CD4-positive, alpha-beta T cell treated with Interleukin-15 for 4 hours (primary cell): Measurements from ENCODE around the gene KMT2C.

Experiments
- DNase-seq: peaks from one replicate; pipeline ENCODE4 v3.0.0-alpha.2; 2020; ENCODE audit warnings: low spot score

Gene KMT2C

DNA sequence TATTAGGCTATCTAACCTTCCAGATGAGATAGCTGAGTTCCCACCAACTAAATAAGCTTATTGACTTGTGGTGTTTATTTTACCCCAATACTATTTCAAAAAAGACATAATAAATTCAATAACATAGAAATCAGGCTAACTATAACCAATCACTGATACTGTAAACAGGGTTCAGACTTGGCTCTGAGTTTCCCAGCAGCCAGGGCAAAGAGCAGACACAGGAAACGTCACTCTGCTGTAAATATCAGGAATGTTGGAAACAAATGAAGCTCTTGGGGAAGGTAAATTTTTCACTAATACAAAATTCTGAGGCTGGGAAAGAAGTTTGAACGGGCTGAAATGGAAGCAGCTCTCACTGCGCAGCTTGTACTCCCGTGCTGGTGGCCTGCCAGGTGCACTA, 295.7 kb downstream of the KMT2C start:
- DNase-seq: no peak

DNA sequence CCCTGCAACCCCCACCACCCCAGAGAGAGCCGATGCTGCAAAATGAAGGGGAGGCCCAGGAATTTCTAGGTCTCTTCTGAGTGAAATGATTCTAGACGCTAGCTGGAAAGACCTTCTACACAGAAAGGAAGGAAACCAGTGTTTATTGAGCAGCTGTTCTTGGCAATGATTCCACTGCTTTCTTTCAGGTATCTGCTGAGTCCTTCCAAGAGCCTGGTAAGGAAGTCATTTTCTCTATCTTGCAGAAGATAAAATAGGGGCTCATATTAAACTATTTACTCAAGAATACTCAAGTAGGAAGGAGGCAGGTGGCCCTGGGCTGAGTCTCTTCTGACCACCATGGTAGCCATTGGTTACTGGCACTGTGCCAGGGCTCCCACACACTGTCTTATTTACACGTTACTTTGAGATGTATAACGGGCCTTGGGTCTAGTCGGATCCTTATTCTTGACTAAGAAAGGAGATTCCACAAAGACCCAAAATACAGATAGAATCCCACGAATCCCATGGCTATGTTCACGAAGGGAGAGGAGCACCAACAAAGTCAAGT, 298.3 kb downstream of the KMT2C start:
- DNase-seq: no peak

DNA sequence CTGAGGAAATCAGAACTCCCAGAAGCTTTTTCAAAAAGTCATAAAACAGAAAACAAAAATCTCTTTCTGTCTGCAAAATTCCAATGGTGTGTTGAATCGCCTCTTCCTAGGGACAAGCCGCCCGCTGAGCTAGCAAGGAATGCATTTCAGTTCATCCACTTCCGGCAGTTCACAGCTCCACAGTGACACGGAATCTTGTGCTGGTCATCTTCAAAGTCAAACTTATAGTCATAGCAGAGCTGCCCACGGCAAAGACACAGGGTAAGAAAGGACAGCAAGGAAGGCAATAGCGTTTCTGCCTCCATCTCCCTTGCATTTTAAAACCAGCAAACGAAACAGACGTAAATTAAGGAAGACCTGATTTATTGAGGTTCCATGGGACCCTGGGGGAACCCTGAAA, 299.1 kb downstream of the KMT2C start:
- DNase-seq: no peak

DNA sequence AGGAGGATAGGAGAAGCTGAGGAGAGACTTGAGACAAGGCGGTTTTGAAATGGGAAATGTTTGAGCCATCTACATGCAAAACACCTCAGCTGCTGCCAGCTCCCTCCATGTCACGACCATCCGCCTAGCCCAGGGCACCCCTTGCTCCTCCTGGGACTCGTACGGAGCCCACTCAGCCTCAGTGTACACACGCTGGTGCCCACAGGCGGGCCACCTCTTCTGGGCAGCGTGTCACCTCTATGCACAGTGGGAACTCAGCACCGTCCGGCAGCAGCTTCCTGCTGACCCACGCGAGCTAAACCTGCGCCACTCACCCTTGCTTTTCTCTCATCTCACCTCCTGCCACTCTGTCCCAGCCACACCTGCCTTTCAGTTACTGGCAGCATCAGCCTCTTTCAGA, 302.0 kb downstream of the KMT2C start:
- DNase-seq: no peak

DNA sequence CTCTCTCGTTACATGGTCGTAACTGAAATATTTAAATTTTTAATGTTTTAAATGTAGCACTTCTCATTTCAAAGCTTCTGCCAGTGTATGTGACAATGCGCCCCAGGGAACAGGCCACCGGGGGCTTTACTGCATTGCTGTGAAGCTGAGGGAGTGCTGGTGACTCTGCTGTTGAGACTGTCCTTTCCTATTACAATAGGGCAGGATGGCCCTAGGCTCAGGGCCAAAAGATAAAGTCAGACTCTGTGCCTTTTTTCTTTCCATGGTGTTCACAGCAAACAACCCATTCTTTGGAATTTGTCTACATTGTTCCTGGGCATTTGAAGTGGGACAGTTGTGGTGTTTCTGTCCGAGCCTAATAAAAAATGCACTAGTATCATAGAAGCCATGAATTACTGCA, 303.0 kb downstream of the KMT2C start:
- DNase-seq: no peak

DNA sequence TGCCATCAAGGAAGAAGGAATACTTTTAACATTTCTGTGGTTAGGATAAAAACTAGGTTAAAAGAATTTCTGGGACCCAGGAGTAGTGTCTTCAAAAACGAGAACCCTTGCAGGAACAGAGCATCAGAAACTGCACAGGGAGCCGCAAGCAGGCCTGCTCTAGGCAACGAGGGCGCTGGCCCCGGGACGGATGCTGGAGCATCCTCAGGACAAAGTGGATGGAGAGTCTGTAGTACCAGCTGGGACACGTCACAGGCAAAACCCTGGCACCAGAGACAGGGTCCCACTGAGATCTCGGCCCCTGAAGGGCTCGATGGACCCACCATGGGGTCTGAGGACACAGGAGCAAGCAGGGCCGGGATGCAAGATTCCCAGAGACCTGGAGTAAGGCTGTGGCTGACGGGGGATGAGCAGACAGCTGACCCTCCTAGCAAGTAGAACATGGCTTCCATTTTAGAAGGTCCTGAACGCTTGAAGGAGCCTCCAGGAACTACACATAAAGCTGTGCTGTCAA, 303.8 kb downstream of the KMT2C start:
- no peak for DNase-seq

DNA sequence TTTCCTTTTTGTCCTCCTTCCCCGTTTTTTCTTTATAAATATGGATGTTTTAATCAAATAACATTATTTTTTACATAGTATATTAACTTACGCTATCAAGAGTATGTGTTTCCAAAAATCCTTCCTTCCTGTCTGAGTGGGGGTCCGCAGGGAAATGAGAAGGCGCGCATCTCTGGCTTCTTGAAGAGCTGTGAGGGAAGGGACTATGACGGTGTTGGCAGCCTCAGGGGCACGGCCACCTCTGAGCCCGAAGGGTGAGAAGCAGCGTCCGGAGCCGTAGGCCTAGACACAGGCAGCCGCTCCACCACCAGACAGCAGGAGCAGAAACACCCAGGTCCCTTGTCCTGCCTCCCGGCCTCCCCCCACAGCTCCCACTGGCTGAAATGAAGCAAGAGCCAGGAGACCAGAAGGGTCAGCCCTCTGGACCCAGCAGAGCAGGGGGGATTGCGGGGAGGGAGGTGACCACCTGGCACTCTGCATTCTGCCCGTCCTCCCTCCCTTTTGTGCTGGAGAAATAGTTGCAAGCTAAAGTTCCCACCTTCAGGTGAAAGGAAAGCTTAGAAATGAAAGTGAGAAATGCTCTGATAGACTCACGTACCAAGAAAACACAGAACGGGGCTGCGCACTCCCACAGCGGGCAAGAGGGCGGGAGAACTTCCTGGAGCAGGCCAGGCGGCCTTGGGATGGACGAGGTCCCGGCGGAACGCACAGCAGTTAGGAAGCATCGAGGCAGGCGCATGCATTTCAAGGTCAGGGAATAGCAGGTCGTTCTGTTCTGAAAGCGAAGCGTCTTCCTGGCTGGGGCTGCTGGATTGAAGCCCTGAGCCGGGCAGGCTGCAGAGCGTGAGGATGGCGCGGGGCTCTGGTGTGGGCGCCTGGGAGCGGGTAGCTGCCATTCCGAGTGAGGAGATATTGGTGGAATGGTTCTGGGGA, 304.9 kb downstream of the KMT2C start:
- DNase-seq: no peak

DNA sequence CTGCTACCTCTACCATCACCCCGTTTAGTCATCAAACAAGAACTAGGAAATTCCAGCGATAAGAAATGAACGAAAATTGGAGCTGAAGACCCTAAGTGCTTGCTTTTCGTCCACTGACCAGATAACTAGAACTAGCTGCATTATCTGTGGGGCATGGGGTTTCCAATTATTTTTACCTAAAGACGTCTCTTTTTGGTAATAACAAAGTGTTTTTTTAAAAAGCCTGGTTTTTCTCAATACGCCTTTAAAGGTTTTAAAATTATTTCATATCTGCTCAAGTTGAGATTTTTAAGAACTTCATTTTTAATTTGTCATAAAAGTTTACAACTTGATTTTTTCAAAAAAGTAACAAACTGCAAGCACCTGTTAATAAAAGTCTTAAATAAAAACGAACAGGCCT, 306.1 kb downstream of the KMT2C start:
- no peak for DNase-seq

DNA sequence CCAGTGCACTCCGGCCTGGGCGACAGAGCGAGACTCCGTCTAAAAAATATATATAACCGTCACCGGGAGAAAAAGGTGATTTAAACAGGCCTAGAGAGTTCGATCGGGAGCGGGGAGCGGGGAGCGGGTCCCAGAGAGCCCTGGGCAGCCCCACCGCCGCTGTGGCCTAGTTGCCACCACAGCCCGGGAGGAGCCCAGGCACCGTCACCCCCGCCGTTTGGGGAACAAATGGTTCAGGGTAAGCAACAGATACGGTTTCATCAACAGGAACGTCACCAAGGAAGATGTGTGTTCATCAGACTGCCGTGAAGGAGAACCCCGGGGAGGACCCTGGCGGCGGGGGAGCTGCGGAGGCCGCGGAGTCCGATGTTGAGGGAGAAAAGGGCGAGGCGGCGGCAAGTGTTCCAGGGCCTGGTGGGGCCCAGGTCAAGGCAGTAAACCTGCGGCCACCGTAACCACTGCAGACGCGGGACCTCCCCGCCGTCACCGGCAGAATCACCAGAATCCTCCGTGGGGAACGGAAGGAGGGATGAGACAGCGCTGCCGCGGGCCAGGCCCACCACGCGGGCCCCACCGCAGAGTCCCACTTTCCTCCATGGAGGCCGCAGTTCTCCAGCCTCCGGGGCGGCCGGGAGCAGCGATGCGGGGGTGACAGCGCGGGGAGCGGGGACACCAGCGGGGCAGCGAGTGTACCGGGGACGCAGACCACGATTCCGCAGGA, 306.9 kb downstream of the KMT2C start:
- DNase-seq: no peak

DNA sequence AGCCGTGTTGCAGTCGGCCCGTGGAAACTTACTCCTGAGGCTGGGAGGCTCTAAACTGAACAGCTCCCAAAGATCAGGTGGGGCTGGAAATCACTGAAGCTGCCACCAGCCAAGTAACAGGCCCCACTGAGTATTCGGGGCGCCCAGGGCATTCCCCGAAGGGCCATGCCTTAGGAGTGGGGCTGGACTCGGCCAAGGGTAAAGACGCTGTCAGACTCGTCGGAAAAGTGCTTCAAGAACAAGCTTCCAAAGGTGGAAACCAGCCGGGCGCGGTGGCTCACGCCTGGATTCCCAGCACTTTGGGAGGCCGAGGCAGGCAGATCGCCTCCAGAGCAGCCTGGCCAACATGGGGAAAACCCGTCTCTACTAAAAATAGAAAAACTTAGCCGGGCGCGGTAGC, 307.6 kb downstream of the KMT2C start:
- no peak for DNase-seq

DNA sequence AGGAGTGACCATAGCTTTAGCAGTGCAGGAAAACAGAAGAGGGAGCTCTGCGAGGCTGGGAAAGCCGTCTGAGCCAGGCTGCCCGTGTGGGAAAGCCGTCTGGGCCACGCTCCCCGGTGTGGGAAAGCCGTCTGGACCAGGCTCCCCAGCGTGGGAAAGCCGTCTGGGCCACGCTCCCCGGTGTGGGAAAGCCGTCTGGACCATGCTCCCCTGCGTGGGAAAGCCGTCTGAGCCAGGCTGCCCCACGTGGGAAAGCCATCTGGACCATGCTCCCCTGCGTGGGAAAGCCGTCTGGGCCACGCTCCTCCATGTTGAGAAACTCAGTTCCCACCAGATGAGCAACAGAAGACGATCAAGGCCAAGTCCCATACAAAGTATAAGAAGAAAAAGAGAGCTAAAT, 308.6 kb downstream of the KMT2C start:
- DNase-seq: no peak

DNA sequence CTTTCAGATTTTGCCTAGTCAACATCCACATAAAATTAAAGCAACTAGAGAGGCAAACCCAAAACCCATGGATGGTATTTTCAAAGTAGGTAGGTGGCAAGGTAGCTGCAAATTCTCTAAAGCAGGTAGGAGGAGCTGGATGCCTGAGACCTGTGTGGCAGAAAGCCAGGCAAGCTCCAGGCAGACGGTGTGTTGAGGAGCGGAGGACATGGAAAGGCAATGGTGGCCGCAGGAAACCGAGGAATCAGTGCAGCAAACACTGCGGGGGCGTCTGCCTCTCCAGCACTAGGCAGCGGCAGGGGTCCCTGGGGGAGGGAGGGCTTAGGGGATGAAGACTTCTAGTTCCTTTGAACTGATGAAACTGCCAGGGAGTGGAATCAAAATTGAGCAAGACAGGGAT, 309.1 kb downstream of the KMT2C start:
- DNase-seq: no peak

DNA sequence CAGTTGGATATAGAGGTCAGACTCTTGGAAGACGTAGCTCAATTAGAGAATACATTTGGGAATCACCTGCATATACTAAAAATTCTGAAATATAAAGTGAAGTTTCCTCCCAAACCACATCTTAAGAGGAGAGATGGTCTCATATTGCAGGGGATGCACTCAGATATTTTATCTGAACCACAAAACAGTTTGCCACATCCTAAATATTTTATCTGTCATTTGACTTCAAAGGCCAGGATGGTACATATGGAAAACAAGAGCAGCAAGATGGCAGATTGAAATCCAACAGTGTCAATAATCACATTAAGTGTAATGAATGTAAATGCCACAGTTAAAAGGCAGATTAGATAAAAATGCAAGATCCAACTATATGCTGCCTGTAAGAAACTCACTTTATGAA, 313.3 kb downstream of the KMT2C start:
- DNase-seq: no peak

DNA sequence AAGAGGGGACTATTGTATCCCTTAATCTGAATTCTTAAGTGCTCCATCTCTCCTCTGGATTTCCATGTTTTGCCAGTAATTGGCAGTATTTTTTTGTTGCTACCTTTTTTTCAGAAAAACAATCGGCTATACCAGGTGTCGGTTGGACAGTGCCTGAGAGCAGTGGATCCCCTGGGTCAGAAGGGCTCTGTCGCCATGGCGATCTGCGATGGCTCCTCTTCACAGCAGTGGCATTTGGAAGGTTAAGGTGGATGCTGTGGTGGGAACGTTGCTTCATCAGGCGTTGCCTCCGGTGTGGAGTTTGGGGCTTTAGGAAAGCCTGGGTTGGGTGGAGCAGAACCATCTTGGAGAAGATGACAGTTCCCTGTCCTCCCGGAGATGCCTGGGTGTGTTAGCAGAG, 314.4 kb downstream of the KMT2C start:
- DNase-seq: no peak

DNA sequence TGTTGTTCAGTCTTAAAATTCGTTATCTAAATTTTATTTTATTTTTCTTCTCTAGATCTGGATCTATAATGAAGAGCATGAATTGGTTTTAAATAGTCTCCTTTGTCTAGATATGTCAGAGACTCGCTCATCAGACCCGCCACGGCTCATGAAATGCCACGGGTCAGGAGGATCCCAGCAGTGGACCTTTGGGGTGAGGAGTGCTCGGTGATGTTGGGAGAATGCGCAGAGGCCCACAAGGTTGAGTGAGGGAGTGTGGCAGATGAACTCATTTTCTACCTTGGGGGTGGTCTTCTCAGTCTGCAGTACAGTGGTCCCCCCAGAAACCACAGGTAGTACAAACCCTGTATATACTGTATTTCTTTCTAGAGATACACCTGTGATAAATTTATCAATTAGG, 315.0 kb downstream of the KMT2C start:
- no peak for DNase-seq

DNA sequence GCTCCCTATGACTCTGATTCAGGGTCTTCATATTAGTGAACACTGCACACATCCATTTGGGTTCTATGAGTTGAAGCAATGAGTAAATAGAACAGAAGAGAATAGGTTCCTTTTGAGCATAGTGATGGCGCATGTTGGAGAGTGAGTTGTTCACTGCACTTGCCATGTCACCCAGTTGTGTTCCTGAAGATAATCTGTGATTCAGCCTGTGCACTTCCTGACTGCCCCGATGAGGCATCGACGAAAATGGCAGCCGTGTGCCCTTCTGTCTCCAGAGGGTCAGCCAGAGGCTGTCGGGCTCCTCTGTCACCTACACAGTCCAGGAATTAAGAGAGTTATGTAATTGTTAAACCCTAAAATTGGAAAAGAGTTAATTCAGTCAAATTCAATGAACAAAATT, 315.6 kb downstream of the KMT2C start:
- DNase-seq: no peak

DNA sequence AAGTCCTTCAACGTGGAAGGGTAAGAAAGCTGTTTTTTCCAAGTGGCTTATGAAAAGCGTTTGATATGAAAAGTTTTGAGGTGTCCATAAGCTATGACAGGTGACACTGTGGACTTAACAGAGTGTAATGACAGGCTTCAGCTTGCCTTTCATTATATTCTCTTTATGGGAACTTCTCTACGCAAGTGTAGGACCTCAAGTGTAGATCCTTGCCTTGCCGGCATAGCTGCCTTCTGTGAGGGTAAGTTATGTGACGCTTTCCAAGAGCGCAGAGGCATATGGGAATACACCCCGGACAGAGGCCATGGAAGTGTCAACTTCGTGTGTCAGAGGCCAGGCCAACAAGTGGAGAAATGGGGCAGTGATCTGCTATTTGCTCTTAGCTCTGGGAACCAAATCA, 318.4 kb downstream of the KMT2C start:
- DNase-seq: no peak

DNA sequence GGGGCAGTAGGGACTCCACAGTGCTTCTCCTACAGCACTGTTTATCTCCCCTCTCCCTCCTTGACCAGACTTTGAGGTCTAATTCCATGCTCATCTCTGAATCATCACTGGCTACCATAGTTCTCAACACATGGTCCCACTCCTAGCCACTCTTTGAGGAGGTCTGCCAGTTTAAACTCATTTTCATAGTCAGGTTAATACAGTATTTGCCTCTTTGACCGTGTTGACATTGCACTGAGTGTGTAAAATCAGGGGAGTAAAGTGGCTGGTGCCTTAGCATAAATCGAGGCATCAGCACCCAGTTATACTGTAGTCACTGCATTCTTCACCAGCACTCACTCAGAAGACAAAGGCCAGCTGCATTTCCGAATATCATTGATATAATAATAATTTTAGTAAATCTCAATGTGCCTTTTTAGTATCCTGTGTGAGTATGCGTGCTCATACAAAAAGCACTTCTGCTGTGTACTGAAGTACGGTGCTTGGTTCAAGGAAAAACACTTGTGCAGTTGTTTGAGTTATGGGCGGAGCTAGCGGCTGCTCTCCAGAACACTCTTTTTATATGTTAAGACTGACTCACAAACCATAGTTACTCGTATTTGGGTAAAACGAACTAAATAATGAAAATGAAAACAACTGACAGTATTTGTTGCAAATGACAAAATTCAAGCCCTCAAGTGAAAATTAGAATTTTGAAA, 320.6 kb downstream of the KMT2C start:
- no peak for DNase-seq

DNA sequence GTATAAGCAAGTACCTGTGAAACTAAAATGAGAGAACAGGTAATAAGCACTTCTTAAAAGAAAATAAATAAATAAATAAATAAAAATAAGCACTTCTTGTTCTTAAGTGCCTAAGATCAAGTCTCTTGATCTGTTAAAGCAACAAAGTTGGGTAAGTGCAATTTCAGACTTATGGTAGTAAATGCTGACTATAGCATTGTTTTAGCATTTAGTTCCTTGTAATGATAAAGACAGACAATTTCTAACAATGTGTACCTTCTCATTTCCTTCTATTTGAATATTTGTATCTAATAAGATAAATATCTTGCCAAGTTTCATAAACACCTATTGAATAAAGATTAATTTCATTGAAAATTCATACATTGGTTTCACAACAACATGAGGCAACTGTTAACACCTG, 323.0 kb downstream of the KMT2C start:
- no peak for DNase-seq

DNA sequence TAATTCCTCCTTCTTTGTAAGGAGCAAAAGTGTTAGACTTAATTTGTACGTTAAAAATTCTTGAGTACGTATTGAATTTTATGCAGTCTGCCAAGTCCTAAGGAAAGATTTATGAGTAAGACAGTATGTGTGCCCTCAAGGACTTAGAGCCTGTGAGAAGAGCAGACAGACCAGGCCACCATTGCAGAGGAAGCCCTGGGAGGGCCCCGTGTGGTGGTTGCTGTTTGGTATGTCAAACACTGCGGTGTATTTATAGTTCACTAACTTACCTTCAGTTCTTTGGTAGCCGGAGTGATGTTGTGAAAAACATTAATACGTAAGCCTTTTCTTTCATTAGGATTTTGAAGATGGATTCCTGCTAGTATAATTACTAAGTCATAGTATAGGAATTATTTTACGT, 327.4 kb downstream of the KMT2C start:
- DNase-seq: no peak

DNA sequence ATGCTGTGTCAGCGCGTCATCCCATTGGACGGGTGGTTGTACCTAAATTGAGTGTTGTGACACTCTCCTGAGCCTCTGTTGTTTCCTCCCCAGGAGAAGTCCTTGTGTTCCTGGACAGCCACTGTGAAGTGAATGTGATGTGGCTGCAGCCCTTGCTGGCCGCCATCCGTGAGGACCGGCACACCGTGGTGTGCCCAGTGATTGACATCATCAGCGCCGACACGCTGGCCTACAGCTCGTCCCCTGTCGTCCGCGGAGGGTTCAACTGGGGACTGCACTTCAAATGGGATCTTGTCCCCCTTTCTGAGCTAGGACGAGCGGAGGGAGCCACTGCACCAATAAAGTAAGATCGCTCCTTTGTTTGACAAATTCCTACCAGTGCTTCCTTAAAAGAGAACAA, 327.9 kb downstream of the KMT2C start:
- DNase-seq: no peak

DNA sequence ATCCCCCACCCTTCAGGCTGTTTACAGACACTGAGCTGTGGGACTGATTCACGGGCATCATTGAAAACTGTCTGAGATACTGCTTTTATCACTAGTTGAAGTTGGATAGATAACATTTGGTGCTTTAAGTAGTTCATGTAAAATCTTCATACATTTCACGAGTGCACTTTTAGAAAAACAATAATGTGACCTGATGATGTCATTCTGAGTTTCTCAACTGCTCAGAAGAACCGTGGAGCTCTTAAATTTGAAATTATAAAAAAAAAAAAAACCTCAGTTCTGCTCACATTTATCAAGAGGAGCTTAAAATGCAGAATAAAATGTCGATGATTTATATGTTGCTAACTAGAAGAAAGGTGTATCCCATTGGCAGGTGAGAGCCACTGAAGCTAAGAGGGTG, 328.8 kb downstream of the KMT2C start:
- DNase-seq: no peak
